MM.1S (cell line): ENCODE data around the gene SETBP1.

Experiments used
- DNase-seq: peaks from one replicate; pipeline ENCODE4 v3.0.0-alpha.2; 2015
- H2AFZ ChIP-seq: fragments of 300-600 bp; sonication (generic); 2 replicates; pipeline ENCODE4 v1.6.0; 2016; ENCODE audit warnings: antibody characterized with exemption, low read length
- H3F3A ChIP-seq: fragments of 300-600 bp; sonication (generic); 2 replicates; pipeline ENCODE4 v1.6.1; 2016; ENCODE audit warnings: mild to moderate bottlenecking, antibody characterized with exemption, low read length, moderate library complexity, mixed read lengths; ENCODE audit not compliant: insufficient read depth
- H3K27ac ChIP-seq: fragments of 300-600 bp; sonication (generic); 2 replicates; pipeline ENCODE4 v1.5.1; 2016; ENCODE audit warnings: mild to moderate bottlenecking, low read length
- H3K27me3 ChIP-seq: fragments of 300-600 bp; sonication (generic); replicated peaks from 2 replicates; pipeline ENCODE4 v1.6.0; 2016; ENCODE audit warnings: low read length; ENCODE audit not compliant: insufficient read depth
- H3K36me3 ChIP-seq: fragments of 300-600 bp; sonication (generic); replicated peaks from 2 replicates; pipeline ENCODE4 v1.6.1; 2016; ENCODE audit warnings: mild to moderate bottlenecking, low read length, mixed read lengths; ENCODE audit not compliant: insufficient read depth
- H3K4me1 ChIP-seq: fragments of 300-600 bp; sonication (generic); 2 replicates; pipeline ENCODE4 v1.6.1; 2016; ENCODE audit warnings: low read length, mixed read lengths
- H3K4me2 ChIP-seq: fragments of 300-600 bp; sonication (generic); 2 replicates; pipeline ENCODE4 v1.6.0; 2016; ENCODE audit warnings: low read depth, low read length
- H3K4me3 ChIP-seq: fragments of 300-600 bp; sonication (generic); 2 replicates; pipeline ENCODE4 v1.5.1; 2016; ENCODE audit warnings: low read length, mixed read lengths
- H3K79me2 ChIP-seq: fragments of 300-600 bp; sonication (generic); 2 replicates; pipeline ENCODE4 v1.6.1; 2016; ENCODE audit warnings: mixed run types, low read length, mixed read lengths
- H3K9ac ChIP-seq: fragments of 300-600 bp; sonication (generic); 2 replicates; pipeline ENCODE4 v1.6.1; 2016; ENCODE audit warnings: low read length, mixed read lengths
- H3K9me2 ChIP-seq: fragments of 300-600 bp; sonication (generic); replicated peaks from 2 replicates; pipeline ENCODE4 v1.6.1; 2016; ENCODE audit warnings: mild to moderate bottlenecking, low read length, mixed read lengths; ENCODE audit not compliant: insufficient read depth
- H3K9me3 ChIP-seq: fragments of 300-600 bp; sonication (generic); replicated peaks from 2 replicates; pipeline ENCODE4 v1.6.1; 2016; ENCODE audit warnings: mild to moderate bottlenecking, low read length, mixed read lengths; ENCODE audit not compliant: insufficient read depth
- H4K20me1 ChIP-seq: fragments of 300-600 bp; sonication (generic); 2 replicates; pipeline ENCODE4 v1.6.1; 2016; ENCODE audit warnings: mild to moderate bottlenecking, low read length, moderate library complexity, mixed read lengths; ENCODE audit not compliant: insufficient read depth
- CTCF ChIP-seq: fragments of 300-600 bp; sonication (generic); IDR thresholded peaks from 2 replicates; pipeline ENCODE4 v1.5.1; 2016; ENCODE audit warnings: antibody characterized with exemption, low read length, mixed read lengths
- EZH2 ChIP-seq: fragments of 300-600 bp; sonication (generic); optimal IDR thresholded peaks from 2 replicates; pipeline ENCODE3; 2017; ENCODE audit warnings: low read depth, mild to moderate bottlenecking, antibody characterized with exemption, low read length, mixed read lengths
- EZH2phosphoT487 ChIP-seq: fragments of 300-600 bp; sonication (generic); IDR thresholded peaks from 2 replicates; pipeline ENCODE4 v1.6.1; 2018; ENCODE audit warnings: antibody characterized with exemption, low read length

The SETBP1 gene

GRCh38 chr18:44924785-44925499, 244.3 kb downstream of the SETBP1 start:
- Histone ChIP-seq H3K79me2 (peaks cover 63% of the 10 kb centered on the region), H3K9me2 (no peaks in the 10 kb centered on the region), H2AFZ (no peak overlapping the region), H3K9me3 (no peaks in the 10 kb centered on the region), H3K27ac (no peak overlapping the region), H3K27me3 (no peaks in the 10 kb centered on the region), H3F3A (no peaks in the 10 kb centered on the region), H3K4me2 (no peak overlapping the region), H3K4me3 (no peak overlapping the region), H4K20me1 (no peaks in the 10 kb centered on the region), H3K36me3 (no peaks in the 10 kb centered on the region; the same call in 1 of the 2 replicates), H3K4me1 (peaks cover 5% of the 10 kb centered on the region), H3K9ac (no peak overlapping the region)
- TF ChIP-seq CTCF = no peak
- no peak for TF ChIP-seq EZH2phosphoT487
- no peak for TF ChIP-seq EZH2
- no peak for DNase-seq

- TF ChIP-seq EZH2phosphoT487 (no peak), CTCF (no peak), EZH2 (no peak)
- no peak overlapping the region for H3K9ac ChIP-seq
- H3K27ac ChIP-seq = no peak overlapping the region
- no peak overlapping the region for H2AFZ ChIP-seq
- no peak overlapping the region for H3K4me2 ChIP-seq
- H3K36me3 ChIP-seq = no peaks in the 10 kb centered on the region; the same call in 1 of the 2 replicates
- H3K9me3 ChIP-seq = no peaks in the 10 kb centered on the region
- no peaks in the 10 kb centered on the region for H3K27me3 ChIP-seq
- no peaks in the 10 kb centered on the region for H4K20me1 ChIP-seq
- H3K4me3 ChIP-seq = no peak overlapping the region
- no peak for DNase-seq
- no peaks in the 10 kb centered on the region for H3F3A ChIP-seq
- H3K9me2 ChIP-seq = no peaks in the 10 kb centered on the region
- peaks cover 41% of the 10 kb centered on the region for H3K79me2 ChIP-seq
- no peaks in the 10 kb centered on the region for H3K4me1 ChIP-seq
Observed at GRCh38 chr18:44927127-44927849, 246.6 kb downstream of the SETBP1 start.

GRCh38 chr18:44934901-44935300, 254.2 kb downstream of the SETBP1 start:
- Histone ChIP-seq H3K36me3 (no peaks in the 10 kb centered on the region), H3K4me2 (no peak overlapping the region), H3K27ac (no peak overlapping the region), H3K79me2 (peaks cover 53% of the 10 kb centered on the region), H3K9ac (no peak overlapping the region), H4K20me1 (no peaks in the 10 kb centered on the region), H3K9me3 (no peaks in the 10 kb centered on the region), H2AFZ (no peak overlapping the region), H3K4me1 (no peaks in the 10 kb centered on the region), H3K4me3 (no peak overlapping the region), H3K9me2 (no peaks in the 10 kb centered on the region), H3K27me3 (no peaks in the 10 kb centered on the region), H3F3A (no peaks in the 10 kb centered on the region)
- DNase-seq = no peak
- TF ChIP-seq EZH2 = no peak
- no peak for TF ChIP-seq CTCF
- TF ChIP-seq EZH2phosphoT487 = no peak
